ENCODE data around the gene PRR9.

GRCh38 chr1:153217212-153217611 is at the start of gene PRR9:
- TF ChIP-seq, protein P1, sequence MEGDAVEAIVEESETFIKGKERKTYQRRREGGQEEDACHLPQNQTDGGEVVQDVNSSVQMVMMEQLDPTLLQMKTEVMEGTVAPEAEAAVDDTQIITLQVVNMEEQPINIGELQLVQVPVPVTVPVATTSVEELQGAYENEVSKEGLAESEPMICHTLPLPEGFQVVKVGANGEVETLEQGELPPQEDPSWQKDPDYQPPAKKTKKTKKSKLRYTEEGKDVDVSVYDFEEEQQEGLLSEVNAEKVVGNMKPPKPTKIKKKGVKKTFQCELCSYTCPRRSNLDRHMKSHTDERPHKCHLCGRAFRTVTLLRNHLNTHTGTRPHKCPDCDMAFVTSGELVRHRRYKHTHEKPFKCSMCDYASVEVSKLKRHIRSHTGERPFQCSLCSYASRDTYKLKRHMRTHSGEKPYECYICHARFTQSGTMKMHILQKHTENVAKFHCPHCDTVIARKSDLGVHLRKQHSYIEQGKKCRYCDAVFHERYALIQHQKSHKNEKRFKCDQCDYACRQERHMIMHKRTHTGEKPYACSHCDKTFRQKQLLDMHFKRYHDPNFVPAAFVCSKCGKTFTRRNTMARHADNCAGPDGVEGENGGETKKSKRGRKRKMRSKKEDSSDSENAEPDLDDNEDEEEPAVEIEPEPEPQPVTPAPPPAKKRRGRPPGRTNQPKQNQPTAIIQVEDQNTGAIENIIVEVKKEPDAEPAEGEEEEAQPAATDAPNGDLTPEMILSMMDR (IDR thresholded peaks at IDR 0.05), result no peak
- TF ChIP-seq POLR2AphosphoS5 (IDR thresholded peaks at IDR 0.05), result no peak
- TF ChIP-seq EP300 (IDR thresholded peaks at IDR 0.05), result no peak
- no peak for TF ChIP-seq POLR2A (IDR thresholded peaks at IDR 0.05)

All from gastroesophageal sphincter (tissue), 3 donors.